Measurements from ENCODE around the gene ZFYVE21.

Gene ZFYVE21

GRCh38 chr14:103715052-103716000, at the start of gene ZFYVE21, which contains the start of gene XRCC3:
ZFYVE21 (plus strand) TSS chr14:103715810; CDS start chr14:103715842, 32 bp downstream.
XRCC3 (minus strand) TSS chr14:103715451; CDS start chr14:103711087, 4,364 bp downstream.
- in situ Hi-C loops (cut with HindIII; ENCODE audit: low pct_ligation_motif_present, low pct_unique_long_range_greater_than_20kb, low sequenced_read_pairs), result no loop called here
- peak; percentile 97 for DNase-seq

DNA sequence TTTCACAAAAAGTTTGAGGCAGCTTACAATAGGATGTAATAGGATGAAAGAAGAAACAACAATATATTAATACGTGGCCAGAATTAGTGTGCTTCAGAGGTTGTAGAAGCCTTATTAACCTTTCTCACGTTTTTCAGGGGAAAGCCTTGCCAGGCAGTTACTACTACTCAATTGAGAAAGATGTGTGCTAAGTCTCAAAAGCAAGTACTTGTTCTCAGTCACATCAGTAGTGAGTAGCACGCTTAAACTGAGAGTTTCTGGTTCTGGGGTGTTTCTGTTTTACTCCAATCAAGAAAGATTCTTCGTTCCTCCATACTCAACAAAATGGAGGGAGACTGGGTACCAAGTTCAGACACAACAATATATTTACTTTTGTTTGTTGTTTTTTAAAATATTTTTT, 47.9 kb upstream of the ZFYVE21 start:
- in situ Hi-C loops (cut with HindIII; ENCODE audit: low pct_ligation_motif_present, low pct_unique_long_range_greater_than_20kb, low sequenced_read_pairs), result no loop called here
- DNase-seq, result no peak

- in situ Hi-C loops (cut with HindIII; ENCODE audit: low pct_ligation_motif_present, low pct_unique_long_range_greater_than_20kb, low sequenced_read_pairs), result no loop called here
- DNase-seq, result no peak
These were observed 47.5 kb upstream of the ZFYVE21 start for GRCh38 chr14:103668117-103668516.

DNA sequence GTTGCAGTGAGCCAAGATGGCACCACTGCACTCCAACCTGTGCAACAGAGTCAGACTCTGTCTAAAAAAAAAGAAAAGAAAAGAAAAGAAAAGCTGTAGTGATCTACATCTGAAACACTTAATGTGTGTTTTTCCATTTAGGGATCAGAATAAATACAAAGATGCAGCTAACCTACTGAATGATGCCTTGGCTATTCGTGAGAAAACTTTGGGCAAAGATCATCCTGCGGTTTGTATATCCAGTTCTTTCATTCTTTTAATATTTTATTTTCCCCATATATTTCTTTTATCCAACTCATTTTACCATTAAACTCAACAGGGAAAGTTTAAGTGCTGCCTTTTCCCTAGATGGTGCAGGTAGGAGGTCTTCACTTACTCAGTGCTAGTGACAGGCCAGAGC, 46.2 kb upstream of the ZFYVE21 start:
- in situ Hi-C loops (cut with HindIII; ENCODE audit: low pct_ligation_motif_present, low pct_unique_long_range_greater_than_20kb, low sequenced_read_pairs), result no loop called here
- no peak for DNase-seq

GRCh38 chr14:103671911-103672310, 43.7 kb upstream of the ZFYVE21 start:
- DNase-seq, result no peak
- in situ Hi-C loops (cut with HindIII; ENCODE audit: low pct_ligation_motif_present, low pct_unique_long_range_greater_than_20kb, low sequenced_read_pairs), result no loop called here

GRCh38 chr14:103675957-103676356, 39.7 kb upstream of the ZFYVE21 start:
- in situ Hi-C loops (cut with HindIII; ENCODE audit: low pct_ligation_motif_present, low pct_unique_long_range_greater_than_20kb, low sequenced_read_pairs), result no loop called here
- DNase-seq, result no peak

GRCh38 chr14:103676881-103677675, 38.5 kb upstream of the ZFYVE21 start:
- no peak for DNase-seq
- in situ Hi-C loops (cut with HindIII; ENCODE audit: low pct_ligation_motif_present, low pct_unique_long_range_greater_than_20kb, low sequenced_read_pairs), result no loop called here

- DNase-seq, result peak; percentile 33
These were observed 36.3 kb upstream of the ZFYVE21 start for GRCh38 chr14:103679351-103679750.

DNA sequence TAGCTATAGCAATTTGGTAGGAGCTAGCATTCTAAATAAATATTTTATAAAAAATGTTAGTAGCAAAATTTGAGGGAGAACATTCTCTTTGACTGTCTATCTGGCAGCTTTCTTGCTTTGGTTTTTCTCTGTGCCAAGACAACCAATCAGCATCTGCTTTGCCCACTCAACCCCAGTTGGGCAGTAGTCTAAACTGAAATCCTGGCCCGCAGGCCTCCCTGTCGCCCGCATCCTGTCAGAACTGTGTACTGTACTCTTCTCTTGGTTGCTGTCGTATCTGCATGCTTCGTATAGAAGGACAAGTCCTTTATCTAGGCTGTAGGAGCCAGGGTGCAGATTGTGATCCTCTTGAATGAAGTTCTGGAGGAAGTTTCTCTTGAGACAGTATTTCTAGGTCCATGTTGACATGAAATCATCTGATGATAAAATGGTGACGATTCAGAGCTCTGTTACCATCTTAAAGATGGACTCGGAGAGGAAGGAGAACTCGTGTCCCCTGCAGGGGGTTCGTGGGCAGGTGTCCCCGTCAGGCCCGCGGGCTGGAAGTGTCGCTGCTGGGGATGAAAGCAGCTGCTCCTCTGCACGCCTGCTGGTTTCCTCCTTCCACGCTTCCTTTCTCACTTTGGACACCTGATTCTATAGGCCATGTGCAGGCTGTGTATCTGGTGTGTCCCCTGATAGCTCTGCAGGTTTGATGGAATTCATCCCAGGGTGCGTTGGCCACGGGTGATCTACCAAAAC, 34.9 kb upstream of the ZFYVE21 start:
- no peak for DNase-seq
- in situ Hi-C loops (cut with HindIII; ENCODE audit: low pct_ligation_motif_present, low pct_unique_long_range_greater_than_20kb, low sequenced_read_pairs), result no loop called here

More at GRCh38 chr14:103679351-103679750, 36.3 kb upstream of the ZFYVE21 start:
- in situ Hi-C loops (cut with HindIII; ENCODE audit: low pct_ligation_motif_present, low pct_unique_long_range_greater_than_20kb, low sequenced_read_pairs), result no loop called here

DNA sequence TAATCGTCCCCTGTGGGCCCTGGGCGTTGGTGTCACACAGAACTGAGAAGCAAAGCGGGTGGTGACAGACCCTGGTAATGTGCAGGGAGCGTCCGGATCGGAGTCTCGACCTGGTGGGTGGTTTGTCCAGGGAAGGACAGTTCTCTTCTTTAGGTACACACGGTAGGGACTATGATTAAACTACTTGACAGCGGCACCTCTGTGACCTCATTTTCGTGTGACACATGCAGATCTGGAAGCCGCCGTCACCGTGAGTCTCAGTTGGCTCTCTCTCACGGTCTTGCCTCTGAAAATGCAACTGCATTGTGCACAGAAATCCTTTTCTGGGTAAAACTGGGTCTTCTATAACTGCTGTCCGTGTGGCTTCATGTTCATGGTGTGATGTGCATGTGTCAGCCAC, 32.5 kb upstream of the ZFYVE21 start:
- no peak for DNase-seq
- in situ Hi-C loops (cut with HindIII; ENCODE audit: low pct_ligation_motif_present, low pct_unique_long_range_greater_than_20kb, low sequenced_read_pairs), result no loop called here

DNA sequence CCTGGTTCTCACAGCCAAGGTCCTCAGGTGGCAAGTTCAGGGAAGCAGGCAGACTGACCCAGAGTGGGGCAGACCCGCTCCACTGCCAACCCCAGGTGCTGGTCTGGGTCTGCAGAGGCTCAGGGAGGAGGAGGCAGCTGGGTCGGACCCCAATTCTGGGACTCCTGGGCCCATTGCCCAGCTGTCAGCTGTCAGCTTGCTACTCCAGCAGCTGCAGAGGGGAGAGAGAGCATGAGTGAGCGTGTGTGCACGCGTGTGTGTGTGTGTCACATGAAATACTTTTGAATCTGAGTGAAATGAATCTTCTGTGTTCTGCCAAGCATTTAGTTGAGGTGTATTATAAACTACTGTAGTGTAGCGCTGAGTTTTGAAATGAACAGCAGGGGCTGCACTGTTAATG, 31.1 kb upstream of the ZFYVE21 start:
- no peak for DNase-seq
- in situ Hi-C loops (cut with HindIII; ENCODE audit: low pct_ligation_motif_present, low pct_unique_long_range_greater_than_20kb, low sequenced_read_pairs), result no loop called here

DNA sequence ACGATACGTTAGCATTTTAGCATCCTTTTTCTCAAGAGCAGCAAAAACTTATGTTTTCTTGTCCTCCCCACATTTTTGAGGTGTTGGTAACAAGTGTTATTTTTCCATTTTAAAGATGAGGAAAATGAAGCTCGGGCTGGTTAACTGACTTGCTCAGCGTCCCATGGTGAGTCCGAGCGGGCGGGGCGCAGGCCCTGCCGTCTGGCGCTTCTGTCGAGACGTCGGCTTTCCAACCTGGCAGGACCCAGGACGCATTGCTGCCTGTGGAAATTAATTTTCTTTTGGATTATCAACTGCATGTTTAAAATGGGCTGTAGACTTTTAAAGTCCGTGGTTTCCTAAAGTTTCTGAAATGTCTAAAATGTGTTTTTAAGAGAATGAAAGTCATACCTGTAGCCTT, 30.7 kb upstream of the ZFYVE21 start:
- in situ Hi-C loops (cut with HindIII; ENCODE audit: low pct_ligation_motif_present, low pct_unique_long_range_greater_than_20kb, low sequenced_read_pairs), result no loop called here
- no peak for DNase-seq

GRCh38 chr14:103685276-103686211, 30.1 kb upstream of the ZFYVE21 start:
- no peak for DNase-seq
- in situ Hi-C loops (cut with HindIII; ENCODE audit: low pct_ligation_motif_present, low pct_unique_long_range_greater_than_20kb, low sequenced_read_pairs), result no loop called here

GRCh38 chr14:103686831-103687485, 28.7 kb upstream of the ZFYVE21 start:
- in situ Hi-C loops (cut with HindIII; ENCODE audit: low pct_ligation_motif_present, low pct_unique_long_range_greater_than_20kb, low sequenced_read_pairs), result no loop called here
- DNase-seq, result no peak

DNA sequence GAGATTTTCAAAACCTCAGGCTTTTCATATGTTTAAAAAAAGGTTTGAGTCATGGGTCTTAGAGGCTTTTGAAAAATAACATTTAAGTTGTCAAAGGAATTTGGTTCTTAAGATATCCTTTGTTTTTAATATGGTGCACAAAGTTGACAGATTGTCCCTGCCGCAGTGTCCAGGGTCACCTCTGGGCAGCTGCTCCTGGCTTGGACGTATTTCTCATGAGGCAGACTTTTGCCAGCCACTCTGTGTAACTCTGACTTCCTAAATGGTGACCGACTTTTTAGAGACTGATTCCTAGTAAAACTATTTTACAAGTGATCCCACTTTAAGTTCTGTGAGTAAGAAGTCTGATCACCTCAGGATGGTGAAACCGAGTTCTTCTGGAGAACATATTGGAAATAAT, 27.9 kb upstream of the ZFYVE21 start:
- in situ Hi-C loops (cut with HindIII; ENCODE audit: low pct_ligation_motif_present, low pct_unique_long_range_greater_than_20kb, low sequenced_read_pairs), result no loop called here
- DNase-seq, result no peak

DNA sequence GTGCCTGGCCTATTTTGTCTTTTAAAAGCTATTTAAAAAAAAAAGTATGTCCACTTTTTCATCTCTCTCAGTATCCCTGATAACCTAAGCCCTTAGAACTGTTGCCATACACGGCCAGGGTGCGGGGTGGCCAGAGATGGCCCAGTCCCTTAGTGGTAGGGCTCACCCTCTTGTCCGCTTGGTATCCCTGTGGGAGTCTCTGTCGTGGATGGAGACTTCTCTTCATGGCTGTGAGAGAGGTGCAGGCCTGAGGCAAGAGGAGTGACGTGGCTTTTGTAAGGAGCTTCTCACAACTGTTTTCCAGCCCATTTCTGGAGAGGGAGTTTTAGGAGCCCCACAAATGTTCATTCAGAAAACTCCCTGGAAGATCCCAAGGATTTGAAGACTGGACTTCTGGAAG, 27.2 kb upstream of the ZFYVE21 start:
- DNase-seq, result no peak
- in situ Hi-C loops (cut with HindIII; ENCODE audit: low pct_ligation_motif_present, low pct_unique_long_range_greater_than_20kb, low sequenced_read_pairs), result no loop called here
